GM19467 (cell line): ENCODE data around the gene PSTPIP2.
"Not testable (repeated sequence)": the region's sequence is repeated elsewhere in the genome, so short reads cannot be mapped to it uniquely, and the experiment has no call there.

Source experiments
- ATAC-seq: cut with Tn5 transposase; IDR thresholded peaks from one replicate; pipeline ENCODE4 v1.9.1; 2021; ENCODE audit warnings: mild to moderate bottlenecking, moderate library complexity; ENCODE audit not compliant: unreplicated experiment

The PSTPIP2 gene

DNA sequence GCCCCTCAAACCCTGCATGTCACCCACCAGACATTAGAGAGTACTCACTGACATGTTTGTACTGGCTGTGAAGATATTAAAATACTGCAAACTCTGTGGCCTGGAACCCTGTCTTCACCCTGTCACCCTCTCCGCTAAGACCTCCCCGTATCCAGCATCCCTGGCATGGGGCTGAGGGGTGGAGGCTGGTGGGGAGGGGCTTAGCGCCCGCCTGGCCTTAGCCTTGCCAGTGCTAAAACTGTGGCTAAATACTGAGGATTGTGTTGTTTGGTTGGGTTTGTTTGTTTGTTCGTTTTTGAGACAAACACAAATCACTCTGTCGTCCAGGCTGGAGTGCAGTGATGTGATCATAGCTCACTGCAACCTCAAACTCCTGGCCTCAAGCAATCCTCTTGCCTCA is 1.8 kb downstream of the PSTPIP2 start:
- no peak for ATAC-seq

DNA sequence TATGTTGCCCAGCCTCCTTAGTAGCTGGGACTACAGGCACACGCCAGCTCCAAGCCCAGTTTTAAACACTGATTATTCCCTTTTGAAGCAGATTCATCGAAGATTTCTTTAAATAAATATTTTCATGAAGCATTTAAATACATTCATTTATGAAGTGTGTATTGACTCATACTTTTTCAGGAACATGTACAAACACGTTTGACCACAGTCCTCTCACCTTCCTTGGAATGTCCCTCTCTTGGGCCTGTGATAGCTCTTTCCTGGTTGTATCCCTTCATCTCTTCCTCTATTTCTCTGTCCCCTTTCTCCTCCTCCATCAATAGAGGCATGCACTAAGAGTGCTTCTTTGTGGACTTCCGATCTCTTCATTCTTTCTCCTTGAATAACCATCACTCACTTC is 2.5 kb downstream of the PSTPIP2 start:
- no peak for ATAC-seq

DNA sequence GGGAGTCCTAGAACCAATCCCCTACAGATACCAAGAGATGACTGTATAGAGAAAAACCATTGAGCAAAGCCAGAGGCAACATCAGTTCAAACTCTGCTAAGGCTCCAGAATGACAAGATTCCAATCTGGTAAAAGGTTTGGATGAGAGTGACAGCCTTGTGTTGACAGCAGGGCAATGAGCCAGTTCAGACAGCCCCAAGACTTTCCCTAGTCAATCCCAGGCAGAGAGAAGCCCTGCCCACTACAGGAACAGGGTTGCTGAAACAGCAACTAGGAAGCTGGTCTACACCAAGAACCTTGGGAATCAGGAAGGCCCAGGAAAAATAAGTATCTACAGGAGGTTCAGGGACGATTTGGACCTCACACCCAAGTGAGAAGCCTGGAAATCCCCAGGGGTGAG is 3.3 kb downstream of the PSTPIP2 start:
- ATAC-seq: no peak

DNA sequence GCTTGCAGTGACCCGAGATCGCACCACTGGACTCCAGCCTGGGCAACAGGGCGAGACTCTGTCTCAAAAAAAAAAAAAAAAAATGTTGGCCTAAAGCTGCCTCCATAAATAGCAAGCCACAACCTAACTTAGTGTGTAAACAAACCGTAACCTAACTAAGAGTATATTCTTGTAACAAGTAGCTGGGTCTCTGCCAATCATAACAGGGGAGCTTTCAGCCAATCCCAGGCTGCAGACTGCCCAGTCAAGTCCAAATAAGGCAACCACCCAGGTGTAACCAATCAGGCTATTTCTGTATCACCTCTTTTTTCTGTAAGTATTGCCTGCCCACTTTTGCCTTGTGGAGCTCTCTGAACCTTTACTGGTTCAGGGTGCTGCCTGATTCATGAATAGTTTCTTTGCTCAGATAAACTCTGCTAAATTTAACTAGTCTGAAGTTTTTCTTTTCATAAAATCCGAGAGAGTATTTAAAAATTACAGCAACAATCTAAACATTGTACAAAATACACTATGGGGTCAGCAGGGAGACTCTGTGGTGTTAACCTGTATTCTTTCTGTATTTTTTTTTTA is 4.5 kb downstream of the PSTPIP2 start:
- no peak for ATAC-seq

DNA sequence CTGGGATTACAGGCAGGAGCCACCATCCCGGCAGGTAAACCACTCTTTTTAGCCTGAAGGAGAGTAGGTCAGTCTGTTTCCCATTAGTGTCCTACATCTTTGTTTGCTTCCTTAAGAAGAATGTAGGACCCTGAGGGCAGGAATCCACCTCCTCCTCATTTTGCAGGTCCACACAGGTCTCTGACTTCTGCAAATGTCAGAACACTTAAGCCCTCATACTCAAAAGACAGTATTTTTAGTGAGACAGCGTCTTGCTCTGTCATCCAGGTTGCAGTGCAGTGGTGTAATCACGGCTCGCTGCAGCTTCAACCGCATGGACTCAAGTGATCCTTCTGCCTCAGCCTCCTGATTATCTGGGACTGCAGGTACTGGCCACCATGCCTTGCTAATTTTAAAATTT is 9.3 kb downstream of the PSTPIP2 start:
- no peak for ATAC-seq

DNA sequence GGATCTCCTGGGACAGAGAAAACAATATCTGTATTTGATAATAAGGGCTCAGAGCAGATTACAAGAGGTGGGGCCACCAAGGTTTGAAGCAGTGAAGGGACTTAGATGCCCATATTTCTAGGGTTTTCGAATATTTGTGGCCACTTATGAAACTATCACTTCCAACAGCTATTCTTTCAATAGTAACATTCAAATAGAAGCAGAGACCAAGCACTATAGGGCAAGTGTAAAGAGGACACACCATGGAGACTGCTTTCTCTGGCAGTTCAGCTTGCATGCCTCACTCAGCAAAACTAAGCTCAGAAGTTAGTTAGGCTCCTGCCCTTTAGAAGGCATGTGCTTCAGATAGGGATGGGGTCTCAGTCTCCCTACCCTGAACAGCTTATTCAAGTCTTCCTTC is 10.3 kb downstream of the PSTPIP2 start:
- no peak for ATAC-seq

DNA sequence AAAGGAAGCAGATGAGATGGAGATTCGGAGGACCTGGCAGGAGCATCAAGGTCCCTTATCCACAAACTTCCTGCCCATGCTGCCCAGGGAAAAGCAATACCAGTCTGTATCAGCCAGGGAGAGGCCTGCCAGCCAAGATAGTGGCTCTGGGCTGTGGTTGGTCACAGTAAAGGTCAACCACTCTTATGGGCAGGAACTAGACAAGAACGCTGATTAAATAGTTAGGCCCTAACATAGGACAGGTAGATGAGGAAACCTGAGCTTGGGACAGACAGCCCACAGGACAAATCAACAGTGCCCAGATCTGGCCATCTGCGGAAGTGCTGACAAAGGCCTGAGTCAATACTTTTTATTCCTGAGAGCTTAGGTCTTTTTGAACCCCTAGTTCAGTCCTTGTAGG is 10.7 kb downstream of the PSTPIP2 start:
- ATAC-seq: no peak

DNA sequence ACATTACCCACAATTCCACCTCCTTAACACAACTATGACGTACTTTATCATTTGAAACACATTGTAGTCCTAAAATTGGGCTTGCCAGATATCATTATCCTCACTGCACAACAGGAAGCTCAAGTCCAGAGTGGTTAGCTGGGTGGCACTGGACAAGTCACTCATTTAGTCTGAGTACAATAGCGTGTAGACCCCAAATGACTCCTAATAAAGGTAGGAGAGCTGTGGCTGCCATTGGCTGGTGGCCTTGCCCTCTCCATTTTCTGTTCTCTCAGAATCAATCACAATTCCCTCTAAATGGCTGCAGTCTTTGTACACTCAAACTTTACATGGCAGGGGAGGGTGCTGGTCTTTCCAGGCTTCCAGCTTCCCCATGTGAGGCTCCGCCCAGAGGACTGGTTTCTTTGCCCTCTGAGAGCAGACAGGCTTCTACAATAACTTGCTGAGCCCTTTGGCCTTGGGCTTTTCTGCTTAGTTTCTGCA is 11.7 kb downstream of the PSTPIP2 start:
- ATAC-seq: no peak

DNA sequence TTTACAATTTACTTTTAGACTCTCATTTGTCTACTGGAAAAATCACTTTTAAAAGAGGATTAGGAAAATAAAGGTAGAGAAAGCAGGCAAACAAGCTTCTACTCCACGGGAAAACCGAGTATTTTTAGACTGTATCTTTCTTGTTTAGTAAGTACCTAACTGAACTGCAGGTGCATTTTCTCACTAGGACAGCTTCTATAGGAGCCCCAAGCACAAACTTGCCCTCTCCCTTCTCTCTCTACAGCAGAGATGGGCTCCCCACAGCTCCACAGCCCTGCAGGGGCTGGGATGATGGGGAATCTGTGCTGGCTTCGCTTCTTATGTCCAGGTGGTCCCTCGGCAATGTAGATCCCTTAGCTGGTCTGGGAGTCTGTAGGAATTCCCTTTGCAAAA is 16.2 kb downstream of the PSTPIP2 start:
- no peak for ATAC-seq

DNA sequence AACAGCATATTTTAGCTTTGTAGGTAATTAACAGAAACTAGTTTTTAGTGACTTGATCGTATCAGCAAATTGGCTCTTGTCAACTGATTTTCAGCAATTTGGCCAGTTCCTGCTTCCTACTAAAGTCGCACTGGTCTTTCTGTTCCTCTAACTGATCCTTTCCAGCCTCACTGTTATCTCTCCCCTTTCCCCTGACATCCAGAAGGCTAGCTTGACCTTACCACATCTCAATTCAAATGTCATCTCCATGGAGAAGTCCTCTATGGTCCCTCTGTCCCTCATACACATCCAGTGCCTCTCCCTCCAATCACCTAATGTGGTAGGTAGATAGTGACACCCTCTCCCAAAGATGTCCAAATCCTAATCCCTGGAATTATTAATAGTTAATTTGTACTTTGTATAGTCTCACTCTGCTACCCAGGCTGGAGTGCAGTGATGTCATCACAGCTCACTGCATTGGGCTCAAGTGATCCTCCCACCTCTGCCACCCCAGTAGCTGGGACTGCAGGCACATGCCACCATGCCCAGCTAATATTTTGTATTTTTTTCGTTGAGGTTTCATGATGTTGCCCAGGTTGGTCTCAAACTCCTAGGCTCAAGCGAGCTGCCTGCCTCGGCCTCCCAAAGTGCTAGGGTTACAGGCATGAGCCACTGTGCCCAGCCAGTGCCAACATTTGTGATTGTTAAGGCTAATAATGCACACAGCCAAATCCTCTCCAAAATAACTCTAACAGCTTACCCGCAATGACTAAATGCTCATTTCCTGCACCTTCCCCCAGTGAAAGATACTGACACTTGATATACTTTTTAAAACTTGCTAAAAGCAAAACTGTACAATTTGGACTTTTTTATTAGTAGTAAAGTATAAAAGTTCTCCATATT is 16.9 kb downstream of the PSTPIP2 start:
- no peak for ATAC-seq

DNA sequence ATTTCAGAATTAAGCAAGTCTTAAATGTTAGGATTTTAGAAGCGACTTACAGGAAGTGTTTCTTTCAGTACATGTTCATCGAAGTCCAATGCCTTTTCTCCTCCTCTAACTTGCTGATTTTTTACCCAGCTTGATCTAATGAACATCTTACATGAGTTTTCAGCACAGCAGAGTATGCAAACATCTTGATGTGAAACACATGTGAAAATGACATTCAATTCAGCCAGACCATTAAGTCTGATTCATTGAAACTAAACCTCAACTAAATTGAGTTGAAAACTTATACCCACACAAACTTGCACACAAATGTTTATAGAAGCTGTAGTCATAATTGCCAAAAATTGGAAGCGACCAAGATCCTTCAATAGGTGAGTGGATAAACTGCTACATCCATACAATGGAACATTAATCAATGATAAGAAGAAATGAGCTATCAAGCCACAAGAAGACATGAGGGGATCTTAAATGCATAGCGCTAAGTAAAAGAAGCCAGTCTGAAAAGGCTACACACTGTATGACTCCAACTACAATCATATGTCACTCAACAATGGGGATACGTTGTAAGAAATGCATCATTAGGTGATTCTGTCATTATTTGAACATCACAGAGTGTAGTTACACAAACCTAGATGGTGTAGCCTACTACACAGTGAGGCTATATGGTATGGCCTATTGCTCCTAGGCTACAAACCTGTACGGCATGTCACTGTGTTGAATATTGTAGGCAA is 18.5 kb downstream of the PSTPIP2 start:
- ATAC-seq: no peak

DNA sequence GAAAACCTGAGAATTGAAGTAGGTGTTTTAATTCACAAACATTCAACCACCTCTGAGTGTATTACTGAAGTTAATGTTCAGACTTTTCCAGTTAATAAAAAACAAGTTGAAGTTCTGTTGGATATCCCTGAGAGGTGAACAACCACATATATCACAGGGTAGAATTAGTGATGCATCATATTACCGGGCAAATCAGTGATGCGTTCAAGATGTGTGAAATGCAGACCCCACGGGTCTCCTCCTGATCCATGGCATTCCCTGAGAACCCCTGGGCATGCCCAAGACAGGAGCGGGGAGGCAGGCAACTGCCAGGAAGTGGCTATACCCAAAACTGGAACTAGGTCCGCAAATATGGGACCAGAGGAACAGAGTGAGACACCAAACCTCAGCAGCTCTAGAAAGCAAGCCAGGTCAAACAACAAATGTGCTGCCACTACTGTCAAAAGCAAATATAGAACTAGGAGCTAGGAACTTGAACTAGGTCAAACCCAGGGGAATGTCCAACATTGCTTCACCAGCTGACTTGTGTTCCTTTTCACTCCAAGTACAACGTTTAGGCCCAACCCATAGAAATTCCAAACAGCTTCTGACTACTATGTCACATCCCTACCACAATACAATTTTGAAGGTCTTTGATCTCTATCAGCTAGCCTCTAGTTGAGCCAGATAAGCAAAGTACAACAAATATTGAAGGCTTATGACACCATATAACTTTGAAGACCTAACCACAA is 20.2 kb downstream of the PSTPIP2 start:
- ATAC-seq: no peak

DNA sequence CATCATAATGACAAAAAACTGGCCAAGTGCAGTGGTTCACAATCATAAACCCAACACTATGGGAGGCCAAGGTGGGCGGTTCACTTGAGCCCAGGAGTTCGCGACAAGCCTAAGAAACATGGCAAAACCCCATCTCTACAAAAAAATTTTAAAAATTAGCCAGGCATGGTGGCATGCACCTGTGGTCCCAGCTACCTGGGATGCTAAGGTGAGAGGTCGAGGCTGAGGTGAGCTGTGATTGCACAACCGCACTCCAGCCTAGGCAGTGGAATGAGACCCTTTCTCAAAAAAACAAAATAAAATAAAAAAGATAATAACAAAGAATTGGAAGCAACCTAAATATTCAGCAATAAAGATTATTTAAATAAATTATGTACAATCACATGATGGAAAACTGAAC is 21.8 kb downstream of the PSTPIP2 start:
- no peak for ATAC-seq

DNA sequence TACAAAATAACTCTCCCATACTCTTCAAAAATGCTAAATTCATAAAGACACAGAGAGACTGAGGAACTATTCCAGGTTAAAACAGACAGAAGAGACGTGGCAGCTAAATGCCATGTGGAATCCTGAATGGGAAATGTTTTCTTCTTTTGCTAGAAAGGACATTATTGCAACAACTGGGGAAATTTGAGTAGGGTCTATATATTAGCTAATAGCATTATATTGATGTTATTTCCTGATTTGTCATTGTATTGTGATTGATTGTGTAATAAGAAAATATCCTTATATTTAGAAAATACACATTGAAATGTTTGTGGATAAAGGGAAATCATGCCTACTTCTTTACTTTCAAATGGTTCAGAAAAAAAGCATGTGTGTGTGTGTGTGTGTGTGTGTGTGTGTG is 23.4 kb downstream of the PSTPIP2 start:
- no peak for ATAC-seq

DNA sequence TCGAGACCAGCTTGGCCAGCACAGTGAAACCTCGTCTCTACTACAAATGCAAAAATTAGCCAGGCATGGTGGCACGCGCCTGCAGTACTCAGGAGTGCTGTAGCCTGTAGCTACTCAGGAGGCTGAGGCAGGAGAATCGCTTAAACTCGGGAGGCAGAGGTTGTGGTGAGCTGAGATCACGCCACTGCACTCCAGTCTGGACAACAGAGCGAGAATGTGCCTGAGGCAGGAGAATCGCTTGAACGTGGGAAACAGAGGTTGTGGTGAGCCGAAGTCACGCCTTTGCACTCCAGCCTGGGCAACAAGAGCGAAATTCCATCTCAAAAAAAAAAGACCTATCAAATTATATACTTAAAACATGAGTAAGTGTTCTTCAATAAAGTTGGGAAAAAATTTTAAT is 24.7 kb downstream of the PSTPIP2 start:
- not testable (repeated sequence) for ATAC-seq

DNA sequence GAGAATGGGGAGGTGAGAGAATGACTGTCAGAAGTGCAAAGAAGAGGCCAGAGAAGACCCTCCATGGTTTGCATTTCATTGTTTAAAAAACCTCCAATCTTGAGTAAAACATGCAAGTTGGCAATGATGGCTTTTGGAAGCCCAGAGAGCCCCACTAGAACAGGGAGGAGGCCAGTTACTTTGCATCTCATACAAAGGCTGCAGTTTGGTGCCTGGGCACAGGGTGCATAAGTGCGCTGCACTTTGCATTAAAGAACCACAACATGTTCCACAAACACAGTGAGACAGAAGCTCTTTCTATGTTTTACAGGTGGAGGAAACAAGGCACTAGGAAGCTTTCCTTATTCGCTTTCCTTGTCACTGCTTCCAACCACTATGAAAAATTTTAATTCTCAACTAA is 25.4 kb downstream of the PSTPIP2 start:
- no peak for ATAC-seq

DNA sequence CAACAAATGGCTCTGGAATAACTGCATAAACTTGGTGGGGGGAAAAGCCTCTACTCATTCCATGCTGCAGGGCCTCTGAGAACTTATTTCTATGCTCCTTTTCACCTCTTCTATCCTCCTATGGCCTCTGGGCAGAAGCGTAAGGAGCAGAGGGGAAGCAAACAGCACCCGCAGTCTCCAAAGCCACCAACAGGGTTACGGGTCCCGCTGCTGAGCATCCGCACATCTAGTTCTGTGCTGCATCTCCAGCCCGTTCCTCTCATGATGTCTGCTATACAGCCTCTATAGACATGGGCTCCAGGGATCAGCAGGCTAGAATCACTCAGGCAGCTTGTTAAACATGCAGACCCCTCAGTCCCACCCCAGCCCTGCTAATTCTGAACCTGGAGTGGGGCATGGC is 25.9 kb downstream of the PSTPIP2 start:
- no peak for ATAC-seq

DNA sequence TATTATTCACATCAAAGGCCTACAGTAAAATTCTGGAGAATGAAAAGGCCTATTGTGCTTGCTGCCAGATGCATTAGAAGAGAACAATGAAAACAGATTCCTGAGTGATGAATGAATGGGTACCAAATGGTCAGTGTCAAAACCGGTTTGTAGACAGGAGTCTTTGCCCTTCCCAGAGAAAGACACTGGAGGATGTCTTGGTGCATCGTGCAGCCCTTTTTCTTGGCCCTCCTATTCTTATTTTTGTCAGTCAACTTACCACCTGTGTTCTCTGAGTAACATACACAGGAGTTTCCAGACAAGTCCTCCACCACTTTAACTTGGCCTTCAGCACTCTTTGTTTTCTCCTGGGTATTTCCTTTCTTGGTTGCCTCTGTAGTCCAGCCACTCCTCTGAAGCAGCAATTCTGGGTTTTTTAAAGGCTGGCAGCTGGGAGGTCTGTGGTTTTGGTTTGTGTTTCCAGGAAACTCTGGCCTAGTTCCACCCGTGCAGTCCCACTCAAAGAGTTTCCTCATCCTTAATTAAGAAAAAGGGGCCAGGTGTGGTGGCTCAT is 29.4 kb downstream of the PSTPIP2 start:
- ATAC-seq: no peak

DNA sequence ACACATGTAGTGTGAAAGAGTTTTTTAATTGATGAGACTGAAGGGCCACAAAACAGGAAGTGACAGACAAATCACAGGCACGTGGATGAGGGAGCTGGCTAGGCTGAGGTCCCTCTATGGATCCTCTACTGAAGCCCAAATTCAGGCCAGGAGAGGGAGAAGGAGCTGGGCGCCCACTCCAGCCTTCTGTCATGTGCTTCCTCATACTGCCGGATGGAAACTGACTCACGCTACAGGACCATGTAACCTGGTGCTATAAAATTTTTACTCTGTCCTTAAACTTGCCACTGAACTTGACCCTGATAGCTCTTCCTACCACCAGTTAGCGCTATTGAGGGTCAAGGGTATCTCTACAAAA is 31.3 kb downstream of the PSTPIP2 start:
- no peak for ATAC-seq

DNA sequence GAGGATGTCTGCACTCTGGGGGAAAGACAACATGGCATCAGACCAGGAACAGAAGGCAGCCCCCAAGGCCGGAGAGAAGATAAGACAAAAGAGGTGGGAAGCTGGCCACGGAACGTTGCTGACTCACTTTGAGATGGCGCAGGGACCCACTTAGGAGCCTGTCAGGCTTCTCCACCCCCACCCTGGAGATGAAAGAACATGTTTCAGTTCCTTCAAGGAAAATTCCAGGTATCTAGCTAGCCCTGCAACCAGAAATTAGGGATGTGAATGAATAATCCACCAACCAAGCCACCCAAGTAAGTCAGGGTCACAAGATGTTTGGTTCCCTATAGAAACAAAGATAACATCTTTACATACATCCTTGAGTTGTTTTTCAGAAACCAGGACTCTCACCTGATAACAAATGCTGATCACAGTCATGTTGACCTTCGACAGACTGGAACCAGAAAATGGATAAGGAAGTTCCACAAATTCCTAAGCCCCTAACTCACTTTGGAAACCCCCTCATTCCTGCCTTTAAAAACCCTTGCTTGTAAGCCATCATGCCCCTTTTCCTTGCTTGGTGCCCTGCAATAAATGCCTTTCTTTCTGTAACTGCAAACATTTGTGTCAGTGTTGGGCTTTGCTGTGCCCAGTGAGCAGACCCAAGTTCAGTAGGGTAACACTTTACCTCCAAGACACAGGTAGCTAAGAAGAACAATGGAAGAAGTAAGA is 31.9 kb downstream of the PSTPIP2 start:
- ATAC-seq: no peak
